CD4-positive, CD25-positive, alpha-beta regulatory T cell (primary cell): ENCODE measurements around the gene STRADA. TPM values are rescaled to one million over a fixed set of nuclear protein-coding genes. Genes with fewer than 3 reads are reported as not detected.
A peak's percentile ranks its signal among the peaks of the same experiment; 100 is the strongest.

ENCODE experiments used
- ATAC-seq, 2 donors: fragments of 150-1000 bp; cut with Tn5 transposase; one replicate each; pipeline ENCODE4 v1.10.0; 2021; ENCODE audit warnings: low read depth in 2 of 2, moderate number of reproducible peaks in 2 of 2, moderate library complexity in 1 of 2
- DNase-seq, 3 donors: peaks; one replicate each; pipeline versions ENCODE4 v3.0.0 to v3.0.0-alpha.2; 2012 to 2022; ENCODE audit warnings: mixed read lengths in 1 of 3
- H3K27ac ChIP-seq: one replicate; pipeline ENCODE4 v1.7.0; 2013; ENCODE audit warnings: mild to moderate bottlenecking, low read length; ENCODE audit not compliant: insufficient read depth, poor library complexity, severe bottlenecking
- H3K27me3 ChIP-seq: one replicate; pipeline ENCODE4 v1.7.0; 2013; ENCODE audit warnings: low read length; ENCODE audit not compliant: control insufficient read depth, insufficient read depth
- H3K36me3 ChIP-seq: one replicate; pipeline ENCODE4 v1.7.0; 2013; ENCODE audit warnings: mild to moderate bottlenecking, low read length, moderate library complexity; ENCODE audit not compliant: control insufficient read depth, insufficient read depth
- H3K4me1 ChIP-seq: 2 replicates; pipeline ENCODE4 v1.7.0; 2013; ENCODE audit warnings: mild to moderate bottlenecking, low read length; ENCODE audit not compliant: insufficient read depth, control insufficient read depth, poor library complexity, severe bottlenecking
- H3K4me3 ChIP-seq: one replicate; pipeline ENCODE4 v1.7.0; 2013; ENCODE audit warnings: low read depth, mild to moderate bottlenecking, low read length, moderate library complexity
- H3K9me3 ChIP-seq, 2 experiments: 1 replicate in 1 of 2; 2 replicates in 1 of 2; pipeline ENCODE4 v1.7.0; 2013; ENCODE audit warnings: low read length in 2 of 2, mild to moderate bottlenecking in 1 of 2, moderate library complexity in 1 of 2; ENCODE audit not compliant: control insufficient read depth in 2 of 2
- H3K27ac Mint-ChIP-seq, 3 donors: one replicate each; pipeline ENCODE4 v1.8.0; 2020 to 2022; ENCODE audit warnings: mild to moderate bottlenecking in 3 of 3, mixed read lengths in 3 of 3, moderate library complexity in 2 of 3
- H3K27me3 Mint-ChIP-seq: one replicate; pipeline ENCODE4 v1.8.0; 2022; ENCODE audit warnings: mild to moderate bottlenecking, mixed read lengths
- H3K36me3 Mint-ChIP-seq: one replicate; pipeline ENCODE4 v1.8.0; 2020; ENCODE audit warnings: mixed read lengths
- H3K4me1 Mint-ChIP-seq, 4 donors: one replicate each; pipeline ENCODE4 v1.8.0; 2020 to 2022; ENCODE audit warnings: mixed read lengths in 4 of 4, mild to moderate bottlenecking in 1 of 4
- H3K4me3 Mint-ChIP-seq, 4 donors: one replicate each; pipeline ENCODE4 v1.8.0; 2020 to 2022; ENCODE audit warnings: mild to moderate bottlenecking in 4 of 4, mixed read lengths in 4 of 4, moderate library complexity in 3 of 4
- H3K9me3 Mint-ChIP-seq, 7 donors: one replicate each; pipeline ENCODE4 v1.8.0; 2020 to 2022; ENCODE audit warnings: mixed read lengths in 7 of 7, mild to moderate bottlenecking in 3 of 7, moderate library complexity in 2 of 7
- polyA plus RNA-seq, 4 donors: library from polyadenylated mRNA; unstranded; fragments of 300-500 nt; fragmentation: Illumina TruSeq; gene quantifications; one replicate each; pipeline ENCODE4 v1.2.3, GENCODE V29; 2021
- total RNA-seq: library from RNA; stranded (reverse); gene quantifications from one replicate; pipeline ENCODE4 v1.2.3, GENCODE V29; 2022

Gene STRADA
- total and polyA plus RNA-seq, 5 donors from 2014 or later, result 20.0 to 47.8 (median 24.1) TPM

DNA sequence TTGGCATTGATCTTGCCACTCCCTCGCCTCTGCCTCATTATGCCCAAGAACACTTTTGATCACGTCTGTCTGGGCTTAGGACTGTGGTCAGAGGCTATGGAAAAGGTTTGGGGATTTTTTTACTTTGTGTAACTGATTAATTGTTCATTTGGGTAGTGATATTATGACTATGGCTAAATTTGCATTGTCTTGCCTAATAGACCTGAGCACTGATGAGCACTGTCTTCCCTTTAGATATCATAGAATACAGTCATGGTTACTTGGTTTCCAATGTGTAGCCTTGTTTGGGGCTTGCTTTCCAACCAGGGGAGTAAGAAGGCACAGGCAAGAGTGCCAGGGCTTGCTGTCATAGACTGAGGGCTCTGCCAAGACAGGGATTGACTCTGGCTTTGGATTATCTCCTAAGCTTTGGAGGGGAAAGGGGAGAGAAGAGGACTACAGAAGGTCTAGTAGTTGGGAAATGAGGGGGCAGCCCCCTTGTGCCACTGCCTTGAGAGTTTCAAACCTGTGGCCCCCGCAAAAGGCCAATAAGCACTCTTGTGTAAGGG is 55.4 kb downstream of the STRADA start:
- H3K4me3 ChIP-seq, result no peak overlapping the region
- no peak overlapping the region for H3K27ac ChIP-seq
- no peaks in the 10 kb centered on the region for H3K27me3 Mint-ChIP-seq
- no peak overlapping the region for H3K4me3 Mint-ChIP-seq
- H3K36me3 Mint-ChIP-seq, result peaks cover 41% of the 10 kb centered on the region
- H3K4me1 ChIP-seq, result no peaks in the 10 kb centered on the region
- H3K27ac Mint-ChIP-seq, result peak overlapping the region; percentile 58 to 87 (median 66)
- ATAC-seq (no peak), DNase-seq (no peak)
- peaks cover 83% of the 10 kb centered on the region for H3K36me3 ChIP-seq
- H3K9me3 Mint-ChIP-seq, result no peaks in the 10 kb centered on the region
- no peaks in the 10 kb centered on the region for H3K9me3 ChIP-seq
- H3K27me3 ChIP-seq, result no peaks in the 10 kb centered on the region
- H3K4me1 Mint-ChIP-seq, result peaks cover 6 to 10% (median 8%) of the 10 kb centered on the region in 4 donors

GRCh38 chr17:63685578-63685977 is 56.0 kb downstream of the STRADA start:
- H3K27ac ChIP-seq, result no peak overlapping the region
- peak overlapping the region in 2 of 3 donors; percentile 58 to 66 for H3K27ac Mint-ChIP-seq
- H3K4me1 ChIP-seq, result no peaks in the 10 kb centered on the region
- H3K4me3 ChIP-seq, result no peak overlapping the region
- no peaks in the 10 kb centered on the region for H3K27me3 ChIP-seq
- H3K36me3 ChIP-seq, result peaks cover 81% of the 10 kb centered on the region
- no peak overlapping the region for H3K4me3 Mint-ChIP-seq
- no peaks in the 10 kb centered on the region for H3K27me3 Mint-ChIP-seq
- DNase-seq (no peak), ATAC-seq (no peak)
- peaks cover 41% of the 10 kb centered on the region for H3K36me3 Mint-ChIP-seq
- H3K4me1 Mint-ChIP-seq, result peaks cover 4 to 10% (median 8%) of the 10 kb centered on the region in 4 donors
- H3K9me3 Mint-ChIP-seq, result no peaks in the 10 kb centered on the region
- H3K9me3 ChIP-seq, result no peaks in the 10 kb centered on the region

DNA sequence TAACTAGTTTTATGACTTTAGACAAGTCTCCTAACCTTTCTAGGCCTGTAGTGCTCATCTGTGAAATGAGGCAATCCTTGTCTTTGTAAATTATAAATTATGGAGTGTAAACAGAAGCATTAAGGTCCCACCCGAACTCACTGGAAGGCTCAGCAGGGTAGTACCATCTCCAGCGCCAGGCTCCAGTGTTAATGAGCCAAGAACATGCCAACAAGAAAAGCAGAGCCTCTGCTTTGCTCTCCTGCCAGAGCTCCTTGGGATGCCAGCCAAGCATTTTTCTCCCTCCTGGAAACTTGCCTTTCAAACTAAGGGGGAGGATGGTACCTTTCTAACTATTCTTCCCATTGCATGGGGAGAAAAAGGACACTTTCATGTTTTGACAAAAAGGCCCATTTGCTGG is 56.6 kb downstream of the STRADA start:
- no peak overlapping the region for H3K4me3 Mint-ChIP-seq
- no peak for ATAC-seq
- no peak for DNase-seq
- peaks cover 79% of the 10 kb centered on the region for H3K36me3 ChIP-seq
- peak overlapping the region in 1 of 3 donors; percentile 66 for H3K27ac Mint-ChIP-seq
- peaks cover 40% of the 10 kb centered on the region for H3K36me3 Mint-ChIP-seq
- peaks cover 4 to 10% (median 9%) of the 10 kb centered on the region in 4 donors for H3K4me1 Mint-ChIP-seq
- H3K27me3 ChIP-seq, result no peaks in the 10 kb centered on the region
- H3K9me3 Mint-ChIP-seq, result no peaks in the 10 kb centered on the region
- no peaks in the 10 kb centered on the region for H3K27me3 Mint-ChIP-seq
- no peak overlapping the region for H3K4me3 ChIP-seq
- no peaks in the 10 kb centered on the region for H3K4me1 ChIP-seq
- H3K9me3 ChIP-seq, result no peaks in the 10 kb centered on the region
- no peak overlapping the region for H3K27ac ChIP-seq

GRCh38 chr17:63682981-63683380 is 58.6 kb downstream of the STRADA start:
- no peaks in the 10 kb centered on the region for H3K27me3 Mint-ChIP-seq
- H3K27ac ChIP-seq, result no peak overlapping the region
- peak overlapping the region in 2 of 3 donors; percentile 15 to 44 for H3K27ac Mint-ChIP-seq
- H3K9me3 Mint-ChIP-seq, result no peaks in the 10 kb centered on the region
- no peak overlapping the region for H3K4me3 ChIP-seq
- peaks cover 43% of the 10 kb centered on the region for H3K36me3 Mint-ChIP-seq
- no peaks in the 10 kb centered on the region for H3K27me3 ChIP-seq
- H3K36me3 ChIP-seq, result peaks cover 77% of the 10 kb centered on the region
- ATAC-seq (no peak), DNase-seq (no peak)
- H3K4me1 Mint-ChIP-seq, result peaks cover 9 to 14% (median 10%) of the 10 kb centered on the region in 4 donors
- no peak overlapping the region for H3K4me3 Mint-ChIP-seq
- H3K4me1 ChIP-seq, result no peaks in the 10 kb centered on the region
- H3K9me3 ChIP-seq, result no peaks in the 10 kb centered on the region

DNA sequence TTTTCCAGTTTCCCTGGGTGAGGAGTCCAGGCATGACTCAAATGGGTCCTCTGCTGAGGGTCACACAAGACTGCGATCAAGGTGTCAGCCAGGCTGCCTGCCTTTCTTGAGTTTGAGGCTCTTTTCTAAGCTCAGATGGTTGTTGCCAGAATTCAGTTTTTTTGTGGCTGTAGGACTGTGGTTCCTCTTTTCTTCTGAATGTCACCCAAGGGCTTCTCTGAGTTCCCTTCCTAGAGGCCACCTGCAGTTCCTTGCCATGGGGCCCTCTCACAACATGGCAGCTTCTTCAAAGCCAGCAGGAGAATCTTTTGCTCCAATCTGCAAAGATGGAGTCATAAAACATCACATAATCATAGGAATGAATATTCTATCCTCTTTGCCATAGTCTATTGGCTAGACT is 59.2 kb downstream of the STRADA start:
- H3K9me3 Mint-ChIP-seq, result no peaks in the 10 kb centered on the region
- Histone ChIP-seq H3K27ac (no peak overlapping the region), H3K4me1 (no peaks in the 10 kb centered on the region), H3K4me3 (no peak overlapping the region), H3K27me3 (no peaks in the 10 kb centered on the region), H3K9me3 (no peaks in the 10 kb centered on the region), H3K36me3 (peaks cover 80% of the 10 kb centered on the region)
- peaks cover 9 to 14% (median 10%) of the 10 kb centered on the region in 4 donors for H3K4me1 Mint-ChIP-seq
- H3K27ac Mint-ChIP-seq, result peak overlapping the region in 2 of 3 donors; percentile 44 to 65
- H3K36me3 Mint-ChIP-seq, result peaks cover 42% of the 10 kb centered on the region
- H3K4me3 Mint-ChIP-seq, result no peak overlapping the region
- H3K27me3 Mint-ChIP-seq, result no peaks in the 10 kb centered on the region
- DNase-seq (no peak), ATAC-seq (no peak)

DNA sequence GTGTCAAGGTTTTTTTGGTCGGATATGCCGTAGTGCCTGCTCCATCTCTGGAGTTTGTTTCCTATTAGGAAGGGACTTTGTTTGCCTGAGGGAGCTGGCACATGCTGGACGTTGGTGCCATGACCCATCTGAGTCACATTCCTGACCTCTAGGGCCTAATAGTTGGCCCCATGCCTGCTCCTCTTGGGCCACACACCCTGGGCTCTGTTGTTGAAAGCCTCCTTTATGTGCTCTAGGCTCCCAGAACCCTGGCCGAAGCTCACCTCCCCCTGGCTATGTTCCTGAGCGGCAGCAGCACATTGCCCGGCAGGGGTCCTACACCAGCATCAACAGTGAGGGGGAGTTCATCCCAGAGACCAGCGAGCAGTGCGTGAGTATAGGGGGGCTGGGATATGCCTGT is 60.1 kb downstream of the STRADA start:
- Histone ChIP-seq H3K27ac (no peak overlapping the region), H3K4me1 (no peaks in the 10 kb centered on the region), H3K27me3 (no peaks in the 10 kb centered on the region), H3K9me3 (no peaks in the 10 kb centered on the region), H3K4me3 (no peak overlapping the region), H3K36me3 (peaks cover 85% of the 10 kb centered on the region)
- H3K36me3 Mint-ChIP-seq, result peaks cover 42% of the 10 kb centered on the region
- H3K27me3 Mint-ChIP-seq, result no peaks in the 10 kb centered on the region
- H3K4me3 Mint-ChIP-seq, result no peak overlapping the region
- ATAC-seq (no peak), DNase-seq (no peak)
- H3K9me3 Mint-ChIP-seq, result no peaks in the 10 kb centered on the region
- peak overlapping the region in 1 of 3 donors; percentile 41 for H3K27ac Mint-ChIP-seq
- H3K4me1 Mint-ChIP-seq, result peaks cover 9 to 14% (median 10%) of the 10 kb centered on the region in 4 donors

DNA sequence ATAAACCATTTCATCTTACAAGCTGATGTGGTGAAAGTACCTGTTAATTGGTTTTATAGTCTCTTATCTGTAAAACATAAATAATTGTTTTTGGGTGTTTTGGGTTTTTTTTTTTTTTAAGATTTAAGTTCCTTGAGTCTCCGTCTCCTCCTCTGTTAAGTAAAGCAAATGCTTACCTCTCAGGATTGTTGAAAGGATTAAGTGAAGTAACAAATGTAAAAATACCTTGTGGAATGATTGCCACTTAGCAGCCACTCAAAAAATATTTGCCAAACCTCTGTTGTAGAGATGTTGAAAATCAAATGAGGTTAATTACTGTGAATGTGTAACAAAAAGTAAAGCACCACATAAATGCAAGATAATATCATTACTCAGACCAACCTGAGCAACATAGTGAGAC is 60.9 kb downstream of the STRADA start:
- H3K27me3 Mint-ChIP-seq, result no peaks in the 10 kb centered on the region
- H3K4me3 ChIP-seq, result no peak overlapping the region

GRCh38 chr17:63679214-63679613 is 62.4 kb downstream of the STRADA start:
- H3K4me3 ChIP-seq, result no peak overlapping the region
- ATAC-seq, result no peak
- no peak for DNase-seq
- H3K27me3 Mint-ChIP-seq, result no peaks in the 10 kb centered on the region
- peaks cover 8 to 27% (median 15%) of the 10 kb centered on the region in 4 donors for H3K4me1 Mint-ChIP-seq
- no peaks in the 10 kb centered on the region for H3K9me3 ChIP-seq
- no peaks in the 10 kb centered on the region for H3K27me3 ChIP-seq
- peaks cover 85% of the 10 kb centered on the region for H3K36me3 ChIP-seq
- no peaks in the 10 kb centered on the region for H3K9me3 Mint-ChIP-seq
- no peak overlapping the region for H3K27ac ChIP-seq
- peaks cover 34% of the 10 kb centered on the region for H3K36me3 Mint-ChIP-seq
- H3K4me3 Mint-ChIP-seq, result no peak overlapping the region
- H3K4me1 ChIP-seq, result no peaks in the 10 kb centered on the region
- peak overlapping the region in 2 of 3 donors; percentile 76 to 85 for H3K27ac Mint-ChIP-seq

More for the DNA sequence above, 60.9 kb downstream of the STRADA start:
- DNase-seq, result no peak
- no peaks in the 10 kb centered on the region for H3K4me1 ChIP-seq
- H3K27ac Mint-ChIP-seq, result peak overlapping the region in 2 of 3 donors; percentile 41 to 63
- H3K36me3 ChIP-seq, result peaks cover 88% of the 10 kb centered on the region
- H3K4me1 Mint-ChIP-seq, result peaks cover 10 to 15% (median 13%) of the 10 kb centered on the region in 4 donors
- peaks cover 34% of the 10 kb centered on the region for H3K36me3 Mint-ChIP-seq
- ATAC-seq, result no peak
- H3K4me3 Mint-ChIP-seq, result no peak overlapping the region
- no peaks in the 10 kb centered on the region for H3K9me3 Mint-ChIP-seq
- H3K27ac ChIP-seq, result no peak overlapping the region
- H3K27me3 ChIP-seq, result no peaks in the 10 kb centered on the region
- no peaks in the 10 kb centered on the region for H3K9me3 ChIP-seq
